CD8-positive, alpha-beta memory T cell (primary cell): Measurements from ENCODE around the gene AFDN. TPM values are rescaled to one million over a fixed set of nuclear protein-coding genes. Genes with fewer than 3 reads are reported as not detected.

ENCODE experiments used
- CTCF ChIA-PET: fragments of 350-600 bp; sonication (Branson Sonifier 250); formaldehyde crosslinking; loops from one replicate; lab custom pipeline; 2021; ENCODE audit warnings: antibody characterized with exemption; lab: Charles Lee
- POLR2A ChIA-PET: fragments of 350-600 bp; sonication (Branson Sonifier 250); formaldehyde crosslinking; loops from one replicate; lab custom pipeline; 2021; ENCODE audit warnings: antibody characterized with exemption; lab: Charles Lee
- DNase-seq, 5 donors: peaks; one replicate each; pipeline versions ENCODE4 v3.0.0 to v3.0.0-alpha.2; 2020 to 2022; ENCODE audit warnings: mixed read lengths in 1 of 5
- H3K27ac ChIP-seq: one replicate; pipeline ENCODE4 v1.7.0; 2013; ENCODE audit warnings: low read depth, mild to moderate bottlenecking, low read length, moderate library complexity
- H3K27me3 ChIP-seq: 2 replicates; pipeline ENCODE4 v1.7.0; 2013; ENCODE audit warnings: low read length, mild to moderate bottlenecking; ENCODE audit not compliant: insufficient read depth, poor library complexity, severe bottlenecking
- H3K36me3 ChIP-seq: 2 replicates; pipeline ENCODE4 v1.7.0; 2013; ENCODE audit warnings: mild to moderate bottlenecking, low read length, moderate library complexity; ENCODE audit not compliant: insufficient read depth
- H3K4me1 ChIP-seq: 2 replicates; pipeline ENCODE4 v1.7.0; 2013; ENCODE audit warnings: mild to moderate bottlenecking, low read length, moderate library complexity; ENCODE audit not compliant: insufficient read depth
- H3K4me3 ChIP-seq: 2 replicates; pipeline ENCODE4 v1.7.0; 2013; ENCODE audit warnings: mild to moderate bottlenecking, low read length
- H3K9me3 ChIP-seq: 2 replicates; pipeline ENCODE4 v1.7.0; 2013; ENCODE audit warnings: mild to moderate bottlenecking, low read length
- H3K27ac Mint-ChIP-seq, 8 donors: one replicate each; pipeline ENCODE4 v1.8.0; 2020 to 2021; ENCODE audit warnings: mixed read lengths in 8 of 8, mild to moderate bottlenecking in 6 of 8, inconsistent platforms in 3 of 8, moderate library complexity in 3 of 8
- H3K27me3 Mint-ChIP-seq, 2 donors: one replicate each; pipeline ENCODE4 v1.8.0; 2020 to 2021; ENCODE audit warnings: mixed read lengths in 2 of 2, mild to moderate bottlenecking in 1 of 2, moderate library complexity in 1 of 2
- H3K36me3 Mint-ChIP-seq, 3 donors: one replicate each; pipeline ENCODE4 v1.8.0; 2020 to 2021; ENCODE audit warnings: mixed read lengths in 3 of 3, inconsistent platforms in 1 of 3, mild to moderate bottlenecking in 1 of 3
- H3K4me1 Mint-ChIP-seq, 3 donors: one replicate each; pipeline ENCODE4 v1.8.0; 2020 to 2021; ENCODE audit warnings: mixed read lengths in 3 of 3, inconsistent platforms in 1 of 3, mild to moderate bottlenecking in 1 of 3
- H3K4me3 Mint-ChIP-seq, 7 donors: one replicate each; pipeline ENCODE4 v1.8.0; 2020 to 2021; ENCODE audit warnings: mixed read lengths in 7 of 7, mild to moderate bottlenecking in 6 of 7, moderate library complexity in 4 of 7, inconsistent platforms in 2 of 7
- H3K9me3 Mint-ChIP-seq, 5 donors: one replicate each; pipeline ENCODE4 v1.8.0; 2020 to 2022; ENCODE audit warnings: mixed read lengths in 5 of 5, mild to moderate bottlenecking in 3 of 5, moderate library complexity in 2 of 5, inconsistent platforms in 1 of 5
- polyA plus RNA-seq: library from polyadenylated mRNA; unstranded; fragments of 300-500 nt; fragmentation: Illumina TruSeq; gene quantifications from one replicate; pipeline ENCODE4 v1.2.3, GENCODE V29; 2021
- total RNA-seq, 2 experiments: library from RNA; stranded (reverse); gene quantifications; one replicate each; pipeline ENCODE4 v1.2.3, GENCODE V29; 2021

The AFDN gene
- total and polyA plus RNA-seq, 3 experiments from 2014 or later: 3.5 to 21.3 (median 19.0) TPM

GRCh38 chr6:167806061-167806700, 20.5 kb upstream of the AFDN start:
- H3K27me3 Mint-ChIP-seq: peaks cover 21 to 41% of the 10 kb centered on the region in 2 donors
- no peak overlapping the region for H3K4me3 Mint-ChIP-seq
- peaks cover 0 to 2% (median 0%) of the 10 kb centered on the region in 5 donors for H3K9me3 Mint-ChIP-seq
- H3K4me1 ChIP-seq: no peaks in the 10 kb centered on the region
- H3K4me3 ChIP-seq: no peak overlapping the region
- no peaks in the 10 kb centered on the region for H3K36me3 Mint-ChIP-seq
- no peaks in the 10 kb centered on the region for H3K9me3 ChIP-seq
- ChIA-PET CTCF (no interaction called here), POLR2A (no interaction called here)
- no peaks in the 10 kb centered on the region for H3K4me1 Mint-ChIP-seq
- no peaks in the 10 kb centered on the region for H3K27me3 ChIP-seq
- no peaks in the 10 kb centered on the region for H3K36me3 ChIP-seq
- no peak overlapping the region for H3K27ac ChIP-seq
- H3K27ac Mint-ChIP-seq: no peak overlapping the region
- no peak for DNase-seq

GRCh38 chr6:167807200-167807599, 19.5 kb upstream of the AFDN start:
- Mint-ChIP-seq H3K4me1 (no peaks in the 10 kb centered on the region), H3K27ac (no peak overlapping the region), H3K9me3 (no peaks in the 10 kb centered on the region), H3K36me3 (no peaks in the 10 kb centered on the region), H3K4me3 (no peak overlapping the region), H3K27me3 (peaks cover 21 to 41% of the 10 kb centered on the region in 2 donors)
- H3K4me3 ChIP-seq: no peak overlapping the region
- no peaks in the 10 kb centered on the region for H3K9me3 ChIP-seq
- no peaks in the 10 kb centered on the region for H3K36me3 ChIP-seq
- POLR2A ChIA-PET: no interaction called here
- no peaks in the 10 kb centered on the region for H3K4me1 ChIP-seq
- DNase-seq: no peak
- H3K27ac ChIP-seq: no peak overlapping the region
- CTCF ChIA-PET: no interaction called here
- no peaks in the 10 kb centered on the region for H3K27me3 ChIP-seq

DNA sequence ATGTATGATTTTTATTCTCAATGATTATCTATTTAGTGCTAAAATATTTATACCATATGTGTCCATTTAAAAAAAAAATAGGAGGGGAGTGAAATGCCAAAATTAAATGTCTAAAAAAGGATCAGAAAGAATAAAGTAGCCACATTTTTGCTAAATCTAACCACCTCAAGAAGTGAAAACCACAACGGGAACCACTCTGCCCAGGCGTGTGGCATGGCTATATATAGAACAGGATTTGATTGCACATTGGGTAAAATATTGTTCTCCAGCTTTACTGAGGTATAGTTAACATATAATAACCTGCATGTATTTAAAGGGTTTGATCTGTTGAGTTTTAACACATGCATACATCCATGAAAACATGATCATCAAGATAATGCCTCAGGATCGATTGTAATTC, 19.0 kb upstream of the AFDN start:
- CTCF ChIA-PET: no interaction called here
- no peaks in the 10 kb centered on the region for H3K36me3 ChIP-seq
- no peak overlapping the region for H3K4me3 Mint-ChIP-seq

DNA sequence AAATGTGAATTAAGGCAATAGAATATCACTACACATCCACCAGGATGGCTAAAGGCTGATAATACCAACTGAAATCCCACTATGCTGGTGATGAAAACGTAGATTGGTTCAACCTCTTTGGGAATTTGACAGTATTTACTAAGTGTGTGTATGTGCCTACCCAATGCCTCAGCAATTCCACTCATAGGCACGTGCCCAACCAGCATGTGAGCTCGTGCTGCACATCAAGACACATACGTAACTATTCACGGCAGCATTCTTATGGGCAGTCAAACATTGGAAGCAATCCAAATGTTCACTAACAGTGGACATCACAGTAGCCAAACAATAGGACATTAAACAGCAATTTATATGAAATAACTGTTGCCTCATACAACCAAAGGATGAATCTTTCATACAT, 15.7 kb upstream of the AFDN start:
- H3K27me3 ChIP-seq: no peaks in the 10 kb centered on the region
- no peaks in the 10 kb centered on the region for H3K9me3 ChIP-seq
- no peak overlapping the region for H3K27ac ChIP-seq
- H3K4me3 ChIP-seq: no peak overlapping the region
- Mint-ChIP-seq H3K4me1 (no peaks in the 10 kb centered on the region), H3K27ac (no peak overlapping the region), H3K27me3 (peaks cover 7 to 24% of the 10 kb centered on the region in 2 donors), H3K4me3 (no peak overlapping the region), H3K36me3 (no peaks in the 10 kb centered on the region), H3K9me3 (peaks cover 0 to 3% (median 0%) of the 10 kb centered on the region in 5 donors)
- H3K4me1 ChIP-seq: no peaks in the 10 kb centered on the region
- no peaks in the 10 kb centered on the region for H3K36me3 ChIP-seq
- DNase-seq: no peak
- ChIA-PET CTCF (no interaction called here), POLR2A (no interaction called here)

More for the DNA sequence above, 19.0 kb upstream of the AFDN start:
- no peaks in the 10 kb centered on the region for H3K9me3 ChIP-seq
- H3K4me1 ChIP-seq: no peaks in the 10 kb centered on the region
- H3K27ac ChIP-seq: no peak overlapping the region
- H3K27me3 ChIP-seq: no peaks in the 10 kb centered on the region
- no peak overlapping the region for H3K27ac Mint-ChIP-seq
- no peaks in the 10 kb centered on the region for H3K4me1 Mint-ChIP-seq
- H3K9me3 Mint-ChIP-seq: no peaks in the 10 kb centered on the region
- H3K36me3 Mint-ChIP-seq: no peaks in the 10 kb centered on the region
- POLR2A ChIA-PET: no interaction called here
- no peak for DNase-seq
- peaks cover 20 to 37% of the 10 kb centered on the region in 2 donors for H3K27me3 Mint-ChIP-seq
- H3K4me3 ChIP-seq: no peak overlapping the region

DNA sequence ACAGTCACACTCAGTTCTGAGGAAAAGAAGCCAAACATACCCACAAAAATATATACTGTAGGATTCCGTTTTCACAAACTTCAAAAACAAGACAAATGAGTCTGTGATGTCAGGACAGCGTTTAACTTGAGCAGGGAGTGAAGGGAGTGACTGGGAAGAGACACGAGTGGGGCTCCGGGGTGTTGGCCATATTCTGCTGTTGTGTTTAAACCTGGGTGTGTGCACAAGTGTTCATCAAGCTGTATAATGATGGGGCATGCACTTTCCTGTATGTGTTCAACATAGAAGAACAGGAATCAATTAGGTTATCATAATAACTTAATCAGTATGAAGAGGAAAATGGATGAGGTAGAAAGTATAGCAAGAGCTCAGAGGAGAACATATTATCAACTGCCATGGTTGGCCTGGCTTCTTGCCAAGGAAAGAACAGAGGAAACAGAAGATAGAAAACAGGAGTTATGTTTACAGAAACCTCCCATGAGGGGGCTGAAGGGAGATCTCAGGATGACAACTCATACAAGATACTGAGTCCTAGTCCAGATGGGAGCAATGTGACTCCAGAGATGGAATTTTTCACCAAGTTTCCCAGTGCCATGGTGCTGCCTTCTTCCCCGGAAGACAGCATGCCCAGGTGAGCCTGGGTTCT, 15.1 kb upstream of the AFDN start:
- Mint-ChIP-seq H3K36me3 (no peaks in the 10 kb centered on the region), H3K4me1 (no peaks in the 10 kb centered on the region), H3K9me3 (peaks cover 0 to 4% (median 0%) of the 10 kb centered on the region in 5 donors), H3K27ac (no peak overlapping the region), H3K27me3 (peaks cover 3 to 24% of the 10 kb centered on the region in 2 donors), H3K4me3 (no peak overlapping the region)
- Histone ChIP-seq H3K36me3 (no peaks in the 10 kb centered on the region), H3K4me3 (no peak overlapping the region), H3K27me3 (no peaks in the 10 kb centered on the region), H3K9me3 (no peaks in the 10 kb centered on the region), H3K27ac (no peak overlapping the region), H3K4me1 (no peaks in the 10 kb centered on the region)
- CTCF ChIA-PET: no interaction called here
- DNase-seq: no peak
- POLR2A ChIA-PET: no interaction called here

- no peak for DNase-seq
- no peak overlapping the region for H3K27ac Mint-ChIP-seq
- POLR2A ChIA-PET: no interaction called here
- no peaks in the 10 kb centered on the region for H3K9me3 ChIP-seq
- no peak overlapping the region for H3K4me3 Mint-ChIP-seq
- peaks cover 0 to 25% of the 10 kb centered on the region in 2 donors for H3K27me3 Mint-ChIP-seq
- no peaks in the 10 kb centered on the region for H3K27me3 ChIP-seq
- H3K27ac ChIP-seq: no peak overlapping the region
- H3K9me3 Mint-ChIP-seq: peaks cover 0 to 4% (median 0%) of the 10 kb centered on the region in 5 donors
- no peaks in the 10 kb centered on the region for H3K36me3 ChIP-seq
- no peaks in the 10 kb centered on the region for H3K4me1 Mint-ChIP-seq
- no peaks in the 10 kb centered on the region for H3K4me1 ChIP-seq
- CTCF ChIA-PET: no interaction called here
- H3K36me3 Mint-ChIP-seq: no peaks in the 10 kb centered on the region
- no peak overlapping the region for H3K4me3 ChIP-seq
Measured at GRCh38 chr6:167812088-167812487, 14.6 kb upstream of the AFDN start.

DNA sequence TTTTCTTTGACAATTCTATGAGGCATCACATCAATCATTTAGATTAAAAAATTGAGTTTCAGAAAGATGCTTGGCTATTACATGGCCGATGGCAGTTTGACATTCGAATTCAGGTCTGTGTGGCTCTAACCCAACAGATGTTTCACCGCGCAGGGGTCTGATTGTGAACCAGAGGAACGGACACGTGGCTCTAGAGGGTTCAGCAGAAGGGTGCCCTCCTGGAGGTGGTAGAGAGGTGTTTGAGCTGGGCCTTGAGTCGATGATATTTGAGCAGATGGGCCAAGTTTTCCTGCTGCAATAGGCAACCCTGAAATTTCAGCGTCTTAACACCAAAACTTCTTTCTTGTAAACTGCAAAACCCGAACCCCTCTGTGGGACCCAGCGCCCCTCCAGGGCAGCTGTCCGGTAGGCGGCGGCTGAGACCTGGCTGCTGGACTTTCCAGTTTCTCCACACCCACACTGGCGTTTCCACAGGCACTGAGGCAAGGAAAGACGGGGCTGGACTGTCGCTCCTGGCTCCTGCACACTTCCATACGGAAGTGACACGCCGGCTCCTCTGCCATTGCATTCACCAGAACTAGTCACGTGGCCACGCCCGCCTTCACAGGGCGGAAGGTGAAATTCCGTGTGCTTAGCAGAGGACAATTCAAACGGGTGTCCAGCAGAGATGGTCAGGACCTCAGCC, 11.3 kb upstream of the AFDN start:
- H3K4me1 Mint-ChIP-seq: no peaks in the 10 kb centered on the region
- peaks cover 0 to 4% (median 0%) of the 10 kb centered on the region in 5 donors for H3K9me3 Mint-ChIP-seq
- Histone ChIP-seq H3K27me3 (no peaks in the 10 kb centered on the region), H3K9me3 (no peaks in the 10 kb centered on the region), H3K36me3 (no peaks in the 10 kb centered on the region), H3K4me1 (no peaks in the 10 kb centered on the region), H3K4me3 (no peak overlapping the region), H3K27ac (no peak overlapping the region)
- POLR2A ChIA-PET: no interaction called here
- H3K27me3 Mint-ChIP-seq: peaks cover 12 to 41% of the 10 kb centered on the region in 2 donors
- CTCF ChIA-PET: no interaction called here
- no peak overlapping the region for H3K27ac Mint-ChIP-seq
- H3K36me3 Mint-ChIP-seq: no peaks in the 10 kb centered on the region
- H3K4me3 Mint-ChIP-seq: peak overlapping the region in 2 of 7 donors; percentile 31 to 46
- DNase-seq: no peak

DNA sequence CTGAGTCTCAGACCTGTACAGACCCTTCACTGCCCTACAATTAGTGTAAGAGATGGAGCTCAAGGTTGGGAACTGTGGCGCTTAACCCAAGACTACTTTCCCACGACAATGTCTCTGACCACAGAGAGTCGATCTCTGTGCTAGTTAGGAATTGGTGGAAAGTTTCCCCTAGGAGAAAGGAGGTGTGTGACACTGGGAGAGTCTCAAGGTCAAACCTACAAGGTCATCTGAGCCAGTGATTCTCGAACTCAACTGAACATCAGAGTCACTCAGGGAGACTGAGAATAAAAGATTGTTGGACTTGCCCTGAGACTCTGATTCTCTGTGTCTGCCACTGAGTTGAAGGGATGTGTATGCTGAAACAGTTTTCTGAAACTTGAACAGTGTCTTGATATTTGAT, 9.7 kb upstream of the AFDN start:
- H3K4me1 Mint-ChIP-seq: no peaks in the 10 kb centered on the region
- H3K27ac ChIP-seq: no peak overlapping the region
- H3K4me3 Mint-ChIP-seq: no peak overlapping the region
- no peaks in the 10 kb centered on the region for H3K9me3 ChIP-seq
- H3K4me3 ChIP-seq: no peak overlapping the region
- no peak overlapping the region for H3K27ac Mint-ChIP-seq
- H3K4me1 ChIP-seq: no peaks in the 10 kb centered on the region
- peaks cover 0 to 4% (median 0%) of the 10 kb centered on the region in 5 donors for H3K9me3 Mint-ChIP-seq
- H3K27me3 Mint-ChIP-seq: peaks cover 14 to 33% of the 10 kb centered on the region in 2 donors
- CTCF ChIA-PET: no interaction called here
- no peak for DNase-seq
- POLR2A ChIA-PET: no interaction called here
- H3K27me3 ChIP-seq: no peaks in the 10 kb centered on the region
- no peaks in the 10 kb centered on the region for H3K36me3 Mint-ChIP-seq
- H3K36me3 ChIP-seq: no peaks in the 10 kb centered on the region
